Measurements from ENCODE around the gene PRH2. TPM values are rescaled to one million over a fixed set of nuclear protein-coding genes. Genes with fewer than 3 reads are reported as not detected.
A peak's percentile ranks its signal among the peaks of the same experiment; 100 is the strongest.

The PRH2 gene
- total RNA-seq, 1 donor from 2014 or later: not detected

DNA sequence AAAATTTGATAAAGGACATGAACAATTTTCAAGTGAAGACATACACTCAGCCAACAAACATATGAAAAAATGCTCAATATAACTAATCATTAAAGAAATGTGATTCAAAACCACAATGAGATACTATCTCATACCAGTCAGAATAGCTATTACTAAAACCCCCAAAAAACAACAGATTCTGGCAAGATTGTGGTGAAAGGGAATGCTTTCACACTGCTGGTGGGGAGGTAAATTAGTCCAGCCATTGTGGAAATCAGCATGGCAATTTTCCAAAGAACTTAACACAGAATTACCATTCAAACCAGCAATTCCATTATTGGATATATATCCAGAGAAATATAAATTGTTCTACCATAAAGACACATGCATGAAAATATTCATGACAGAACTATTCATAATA lies 28.7 kb downstream of the PRH2 start:
- DNase-seq (ENCODE audit: low read depth): no peak
- no peak for TF ChIP-seq CTCF (conservative IDR thresholded peaks at IDR 0.05; ENCODE audit: low read depth, low read length)
- no peak overlapping the region for H3K4me3 ChIP-seq (ENCODE audit: low read depth, low read length)

DNA sequence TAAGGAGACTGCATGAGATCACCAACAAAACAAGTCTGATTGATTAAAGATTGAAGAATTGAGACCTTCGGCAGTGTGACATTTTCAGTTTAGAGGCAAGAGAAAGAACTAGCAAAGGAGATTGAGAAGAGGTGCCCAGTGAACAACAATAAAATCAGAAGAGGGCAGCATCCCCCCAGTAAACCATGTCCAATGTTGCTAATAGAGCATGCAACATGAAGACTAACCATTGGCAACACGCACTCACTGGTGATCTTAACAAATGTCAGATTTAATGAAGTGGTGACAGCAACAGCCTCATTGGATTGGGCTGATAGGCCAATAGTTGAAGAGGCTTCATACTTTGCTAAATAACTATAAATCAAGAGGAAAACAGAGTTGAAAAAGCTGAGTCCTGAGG lies 30.8 kb downstream of the PRH2 start:
- no peak for TF ChIP-seq CTCF (conservative IDR thresholded peaks at IDR 0.05; ENCODE audit: low read depth, low read length)
- DNase-seq (ENCODE audit: low read depth): no peak
- H3K4me3 ChIP-seq (ENCODE audit: low read depth, low read length): no peak overlapping the region

GRCh38 chr12:10960211-10960610 lies 31.2 kb downstream of the PRH2 start:
- no peak for DNase-seq (ENCODE audit: low read depth)
- H3K4me3 ChIP-seq (ENCODE audit: low read depth, low read length): no peak overlapping the region
- no peak for TF ChIP-seq CTCF (conservative IDR thresholded peaks at IDR 0.05; ENCODE audit: low read depth, low read length)

DNA sequence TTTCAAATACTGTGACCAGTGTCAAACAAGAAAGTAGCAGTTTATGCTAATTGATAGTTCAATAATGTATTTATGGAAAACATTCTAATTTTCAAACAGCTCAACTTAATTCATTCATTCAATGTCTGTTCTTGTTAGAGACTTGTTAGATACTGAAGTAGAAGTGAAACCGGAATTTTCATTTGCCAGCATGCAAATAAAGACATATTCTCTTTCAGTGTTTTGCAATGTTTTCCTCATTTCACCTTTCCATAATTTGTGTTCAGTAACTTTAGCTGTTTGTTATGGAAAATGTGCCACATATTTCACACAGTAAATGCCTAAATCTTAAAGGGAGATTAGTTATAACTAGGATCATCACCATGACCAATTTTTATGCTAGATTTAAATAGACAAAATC lies 36.4 kb downstream of the PRH2 start:
- no peak for TF ChIP-seq CTCF (conservative IDR thresholded peaks at IDR 0.05; ENCODE audit: low read depth, low read length)
- H3K4me3 ChIP-seq (ENCODE audit: low read depth, low read length): no peak overlapping the region
- no peak for DNase-seq (ENCODE audit: low read depth)

DNA sequence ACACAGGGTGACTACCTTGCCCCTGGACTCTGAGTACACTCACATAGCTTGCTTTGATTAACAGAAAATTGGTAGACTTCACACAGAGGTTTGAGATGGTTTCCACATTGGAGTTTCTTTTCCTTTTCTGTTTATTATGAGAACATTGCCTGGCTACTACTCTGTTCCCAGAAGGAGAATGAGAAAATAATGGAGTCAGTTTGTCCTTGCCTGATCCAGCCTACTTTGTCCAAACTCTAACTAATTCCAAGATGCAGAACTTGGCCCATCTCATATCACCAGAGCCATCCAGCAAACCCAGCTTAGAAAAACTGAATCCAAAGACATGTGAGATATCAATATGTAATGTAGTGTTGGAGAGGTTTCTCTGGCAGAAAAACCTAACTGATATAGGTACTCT lies 37.3 kb downstream of the PRH2 start:
- no peak overlapping the region for H3K4me3 ChIP-seq (ENCODE audit: low read depth, low read length)
- DNase-seq (ENCODE audit: low read depth): no peak
- TF ChIP-seq CTCF (conservative IDR thresholded peaks at IDR 0.05; ENCODE audit: low read depth, low read length): no peak

- no peak for TF ChIP-seq CTCF (conservative IDR thresholded peaks at IDR 0.05; ENCODE audit: low read depth, low read length)
- H3K4me3 ChIP-seq (ENCODE audit: low read depth, low read length): no peak overlapping the region
- DNase-seq (ENCODE audit: low read depth): peak; percentile 15
Observed at GRCh38 chr12:10967409-10967808, 38.4 kb downstream of the PRH2 start.

DNA sequence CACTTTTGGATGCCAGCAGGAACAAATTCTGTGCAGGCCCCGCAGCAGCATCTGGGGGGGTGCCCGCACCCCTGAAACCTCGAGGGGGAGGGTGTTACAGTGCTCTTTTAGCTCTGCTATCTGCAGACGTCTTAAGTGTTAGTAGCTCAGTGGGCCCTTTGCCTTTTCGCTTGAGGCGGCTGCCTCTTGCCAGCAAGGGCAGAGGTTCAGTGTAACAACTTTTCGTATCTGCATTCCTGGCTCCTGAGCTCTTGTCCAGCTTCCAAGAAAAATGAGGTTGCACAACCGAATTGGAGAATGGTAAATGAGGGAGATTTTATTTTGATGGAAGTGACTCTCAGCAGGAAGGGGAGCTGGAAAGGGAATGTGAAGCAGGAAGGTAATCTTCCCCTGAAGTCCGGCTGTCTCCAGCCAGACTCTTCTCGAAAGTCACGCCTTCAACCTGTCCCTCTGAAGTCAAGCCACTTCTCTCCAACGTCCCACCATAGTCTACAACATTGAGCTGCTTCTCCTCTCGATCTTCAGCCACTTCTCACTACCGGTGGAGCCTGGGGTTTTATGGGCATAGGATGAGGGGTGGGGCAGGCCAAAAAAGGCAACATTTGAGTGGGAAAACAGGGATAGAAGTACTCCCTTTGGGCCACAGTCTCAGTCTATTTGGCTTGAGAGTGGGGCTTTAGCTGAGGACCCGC lies 39.9 kb downstream of the PRH2 start:
- no peak for TF ChIP-seq CTCF (conservative IDR thresholded peaks at IDR 0.05; ENCODE audit: low read depth, low read length)
- DNase-seq (ENCODE audit: low read depth): peak; percentile 26
- no peak overlapping the region for H3K4me3 ChIP-seq (ENCODE audit: low read depth, low read length)

Data from epithelial cell of proximal tubule (primary cell).